B cell (primary cell): Measurements from ENCODE around the gene COX17. TPM values are rescaled to one million over a fixed set of nuclear protein-coding genes. Genes with fewer than 3 reads are reported as not detected.

Source experiments
- ATAC-seq: fragments of 200-7000 bp; cut with Tn5 transposase; one replicate; pipeline ENCODE4 v1.10.0; 2021; ENCODE audit warnings: low read depth, mild to moderate bottlenecking, moderate number of reproducible peaks, moderate library complexity
- CTCF ChIA-PET: fragments of 350-600 bp; sonication (Branson Sonifier 250); formaldehyde crosslinking; loops from one replicate; lab custom pipeline; 2021; ENCODE audit warnings: antibody characterized with exemption, inconsistent platforms; lab: Charles Lee
- POLR2A ChIA-PET: fragments of 350-600 bp; sonication (Branson Sonifier 250); formaldehyde crosslinking; loops from one replicate; lab custom pipeline; 2021; ENCODE audit warnings: antibody characterized with exemption; lab: Charles Lee
- DNase-seq: peaks from one replicate; pipeline ENCODE4 v3.0.0; 2013
- H2AFZ ChIP-seq: 2 replicates; pipeline ENCODE4 v1.6.1; 2012; ENCODE audit warnings: mild to moderate bottlenecking, low read depth, low read length; ENCODE audit not compliant: insufficient read depth, poor library complexity, severe bottlenecking
- H3K27ac ChIP-seq, 2 donors: 1 replicate in 1 of 2; 2 replicates in 1 of 2; pipeline ENCODE4 v1.5.1; 2012 to 2013; ENCODE audit warnings: low read length in 2 of 2, mild to moderate bottlenecking in 2 of 2, moderate library complexity in 1 of 2
- H3K27me3 ChIP-seq, 4 experiments: fragments of 200-600 bp in 1 of 4; sonication (generic) in 1 of 4; replicated peaks in 1 of 4; 1 replicate in 2 of 4; 2 replicates in 2 of 4; pipeline versions ENCODE4 v1.6.1 to v1.7.0; 2013 to 2016; ENCODE audit warnings: low read length in 3 of 4, mild to moderate bottlenecking in 2 of 4, mixed read lengths in 1 of 4, moderate library complexity in 1 of 4; ENCODE audit not compliant: insufficient read depth in 4 of 4, control insufficient read depth in 3 of 4; ENCODE audit errors: control extremely low read depth in 1 of 4
- H3K36me3 ChIP-seq, 2 experiments: replicated peaks in 1 of 2; 1 replicate in 1 of 2; 2 replicates in 1 of 2; pipeline versions ENCODE4 v1.6.1 to v1.7.1; 2013; ENCODE audit warnings: low read length in 1 of 2; ENCODE audit not compliant: insufficient read depth in 2 of 2, control insufficient read depth in 1 of 2; ENCODE audit errors: control extremely low read depth in 1 of 2, extremely low read depth in 1 of 2
- H3K4me1 ChIP-seq, 2 donors: fragments of 200-600 bp in 1 of 2; sonication (generic) in 1 of 2; 1 replicate in 1 of 2; 2 replicates in 1 of 2; pipeline versions ENCODE4 v1.5.1 to v1.6.1; 2013 to 2017; ENCODE audit warnings: low read length in 2 of 2; ENCODE audit not compliant: control insufficient read depth in 2 of 2, insufficient read depth in 2 of 2
- H3K4me2 ChIP-seq: replicated peaks from 2 replicates; pipeline ENCODE3; 2012; ENCODE audit warnings: mild to moderate bottlenecking, low read depth, low read length; ENCODE audit not compliant: poor library complexity, severe bottlenecking
- H3K4me3 ChIP-seq, 5 experiments: fragments of 200-600 bp in 1 of 5; sonication (generic) in 1 of 5; 1 replicate in 3 of 5; 2 replicates in 2 of 5; pipeline versions ENCODE4 v1.5.1 to v1.7.0; 2011 to 2016; ENCODE audit warnings: low read length in 4 of 5, mild to moderate bottlenecking in 4 of 5, low read depth in 2 of 5, control low read depth in 1 of 5, moderate library complexity in 1 of 5; ENCODE audit not compliant: insufficient read depth in 1 of 5; ENCODE audit errors: control extremely low read depth in 1 of 5, extremely low read depth in 1 of 5
- H3K79me2 ChIP-seq: fragments of 200-600 bp; sonication (generic); one replicate; pipeline ENCODE4 v1.6.0; 2016; ENCODE audit warnings: low read length; ENCODE audit not compliant: control insufficient read depth, insufficient read depth
- H3K9ac ChIP-seq: fragments of 200-600 bp; sonication (generic); 2 replicates; pipeline ENCODE4 v1.6.1; 2017; ENCODE audit warnings: mild to moderate bottlenecking, low read length, moderate library complexity
- H3K9me3 ChIP-seq, 3 donors: one replicate each; pipeline versions ENCODE4 v1.6.1 to v1.7.1; 2013; ENCODE audit warnings: low read length in 2 of 3; ENCODE audit not compliant: control insufficient read depth in 2 of 3, insufficient read depth in 1 of 3; ENCODE audit errors: control extremely low read depth in 1 of 3
- H4K20me1 ChIP-seq: 2 replicates; pipeline ENCODE4 v1.6.0; 2012; ENCODE audit warnings: mild to moderate bottlenecking, low read length; ENCODE audit not compliant: insufficient read depth, control insufficient read depth, poor library complexity, severe bottlenecking
- H3K27ac Mint-ChIP-seq: one replicate; pipeline ENCODE4 v1.8.0; 2021; ENCODE audit warnings: mixed read lengths
- H3K27me3 Mint-ChIP-seq: one replicate; pipeline ENCODE4 v1.8.0; 2021; ENCODE audit warnings: mixed read lengths
- H3K4me1 Mint-ChIP-seq: one replicate; pipeline ENCODE4 v1.8.0; 2021; ENCODE audit warnings: mixed read lengths
- H3K4me3 Mint-ChIP-seq: one replicate; pipeline ENCODE4 v1.8.0; 2021; ENCODE audit warnings: mixed read lengths
- H3K9me3 Mint-ChIP-seq: one replicate; pipeline ENCODE4 v1.8.0; 2022; ENCODE audit warnings: mixed read lengths; ENCODE audit not compliant: insufficient read depth
- EZH2 ChIP-seq: IDR thresholded peaks from 2 replicates; pipeline ENCODE4 v1.6.1; 2012; ENCODE audit warnings: borderline replicate concordance, low read depth, mild to moderate bottlenecking, moderate library complexity, low read length; ENCODE audit not compliant: insufficient read depth, poor library complexity, severe bottlenecking
- WGBS: methylation state at CpG from one replicate; pipeline ENCODE4 v1.1.5; 2013; ENCODE audit warnings: missing lambda C conversion rate; ENCODE audit not compliant: insufficient coverage; 5-methylcytosine and 5-hydroxymethylcytosine counted together
- intact Hi-C: fragments of 100-400 bp; cut with micrococcal nuclease; formaldehyde crosslinking; loops from one replicate; pipeline ENCODE4 v1.10.0; 2022
- polyA plus RNA-seq: library from polyadenylated mRNA; depleted of rRNA; stranded (reverse); fragments of >200 nt; gene quantifications from 2 replicates; pipeline ENCODE4 v1.2.3, GENCODE V29; 2012
- total RNA-seq, 2 donors: library from RNA; stranded (reverse); fragments of 120-200 nt in 1 of 2; gene quantifications; 1 replicate in 1 of 2; 2 replicates in 1 of 2; pipeline versions ENCODE4 v1.2.3 to v1.2.4, GENCODE V29; 2013 to 2022
- TF ChIP-seq, protein P1 (sequence below): fragments of 200-600 bp; IDR thresholded peaks from one replicate; pipeline ENCODE4 v1.8.0; 2022; ENCODE audit warnings: antibody characterized with exemption, mild to moderate bottlenecking

COX17 gene
- total and polyA plus RNA-seq, 2 donors (not counting 1 experiment from before 2014, with no cell fraction given): 20.0 to 47.8 TPM

DNA sequence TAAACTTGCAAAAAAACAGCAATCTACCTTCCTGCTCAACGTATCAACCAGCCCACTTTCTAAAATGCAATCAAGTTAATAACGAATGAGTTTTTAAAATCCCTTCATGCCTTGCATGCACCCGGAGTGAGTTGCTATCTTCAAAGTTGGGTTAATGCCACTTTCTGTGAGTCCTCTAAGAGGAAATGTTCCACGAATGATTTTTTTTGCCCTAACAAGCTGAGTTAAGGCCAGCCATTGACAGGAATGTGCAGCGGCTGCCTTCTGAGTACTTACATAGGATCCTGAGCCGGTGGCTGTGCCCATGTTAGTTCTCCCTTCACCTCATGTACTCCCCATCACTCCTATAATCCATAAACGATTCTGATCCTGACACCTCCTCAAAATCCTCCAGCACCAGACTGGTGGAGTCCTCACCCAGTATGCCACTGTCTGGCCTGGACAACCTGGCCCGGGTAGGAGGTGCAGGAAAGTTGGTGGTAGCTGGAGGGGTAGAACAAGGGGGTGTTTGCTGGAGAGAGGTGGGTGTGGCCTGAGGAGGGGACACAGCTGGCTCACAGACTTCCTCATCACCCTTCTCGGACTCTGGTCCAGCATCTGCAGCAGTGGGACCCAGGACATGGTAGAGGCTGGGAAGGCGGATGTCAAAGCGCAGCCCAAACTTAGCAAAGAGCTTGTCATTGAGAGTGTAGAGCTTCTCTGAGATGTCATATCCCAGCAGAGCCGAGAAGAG is 29.2 kb downstream of the COX17 start:
- POLR2A ChIA-PET: no interaction called here
- no peaks in the 10 kb centered on the region for H3K27me3 ChIP-seq
- Mint-ChIP-seq H3K27ac (no peak overlapping the region), H3K4me3 (no peak overlapping the region), H3K27me3 (no peaks in the 10 kb centered on the region), H3K4me1 (peaks cover 2% of the 10 kb centered on the region), H3K9me3 (no peaks in the 10 kb centered on the region)
- no peaks in the 10 kb centered on the region for H3K9me3 ChIP-seq
- 100% methylated on average over 11 of the region's 12 CpGs for WGBS
- intact Hi-C loops: no loop called here
- H3K9ac ChIP-seq: no peak overlapping the region
- no peak for DNase-seq
- no peak for ATAC-seq
- H3K4me2 ChIP-seq: no peak overlapping the region
- H3K79me2 ChIP-seq: no peaks in the 10 kb centered on the region
- H3K27ac ChIP-seq: no peak overlapping the region
- H3K4me1 ChIP-seq: no peaks in the 10 kb centered on the region
- TF ChIP-seq EZH2: no peak
- TF ChIP-seq, protein P1, sequence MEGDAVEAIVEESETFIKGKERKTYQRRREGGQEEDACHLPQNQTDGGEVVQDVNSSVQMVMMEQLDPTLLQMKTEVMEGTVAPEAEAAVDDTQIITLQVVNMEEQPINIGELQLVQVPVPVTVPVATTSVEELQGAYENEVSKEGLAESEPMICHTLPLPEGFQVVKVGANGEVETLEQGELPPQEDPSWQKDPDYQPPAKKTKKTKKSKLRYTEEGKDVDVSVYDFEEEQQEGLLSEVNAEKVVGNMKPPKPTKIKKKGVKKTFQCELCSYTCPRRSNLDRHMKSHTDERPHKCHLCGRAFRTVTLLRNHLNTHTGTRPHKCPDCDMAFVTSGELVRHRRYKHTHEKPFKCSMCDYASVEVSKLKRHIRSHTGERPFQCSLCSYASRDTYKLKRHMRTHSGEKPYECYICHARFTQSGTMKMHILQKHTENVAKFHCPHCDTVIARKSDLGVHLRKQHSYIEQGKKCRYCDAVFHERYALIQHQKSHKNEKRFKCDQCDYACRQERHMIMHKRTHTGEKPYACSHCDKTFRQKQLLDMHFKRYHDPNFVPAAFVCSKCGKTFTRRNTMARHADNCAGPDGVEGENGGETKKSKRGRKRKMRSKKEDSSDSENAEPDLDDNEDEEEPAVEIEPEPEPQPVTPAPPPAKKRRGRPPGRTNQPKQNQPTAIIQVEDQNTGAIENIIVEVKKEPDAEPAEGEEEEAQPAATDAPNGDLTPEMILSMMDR: no peak
- CTCF ChIA-PET: interaction anchor here (1.2 kb wide), 1 partner anchor 10 kb away, joined by 3 read pairs; no protein-coding TSS in a partner anchor
- H4K20me1 ChIP-seq: no peaks in the 10 kb centered on the region
- H2AFZ ChIP-seq: no peak overlapping the region
- H3K4me3 ChIP-seq: no peak overlapping the region
- H3K36me3 ChIP-seq: peaks cover 0 to 16% of the 10 kb centered on the region in 2 experiments

DNA sequence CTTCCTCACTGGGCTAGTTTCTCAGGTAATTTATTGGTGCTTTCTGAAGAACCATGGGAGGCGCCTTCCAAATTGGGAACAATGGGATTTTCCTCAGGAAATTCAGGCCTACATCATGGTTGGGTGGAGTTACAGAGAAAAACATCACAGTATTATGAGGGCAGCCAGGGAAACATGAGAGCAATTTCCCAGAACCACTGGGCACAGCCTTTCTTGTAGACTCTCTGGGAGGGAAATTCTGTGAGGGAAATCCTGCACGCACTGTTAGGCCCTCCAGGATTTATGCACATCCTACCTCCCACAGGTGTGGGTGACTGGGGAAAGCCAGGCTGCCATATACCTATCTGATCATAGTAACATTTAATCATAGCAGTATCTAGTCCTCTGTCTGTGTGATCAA is 30.0 kb downstream of the COX17 start:
- CTCF ChIA-PET: interaction anchor here (1.2 kb wide), 1 partner anchor 10 kb away, joined by 3 read pairs; no protein-coding TSS in a partner anchor
- H3K9me3 Mint-ChIP-seq: no peaks in the 10 kb centered on the region
- intact Hi-C loops: no loop called here
- Histone ChIP-seq H2AFZ (no peak overlapping the region), H3K27ac (no peak overlapping the region), H3K79me2 (no peaks in the 10 kb centered on the region), H3K27me3 (no peaks in the 10 kb centered on the region), H3K4me2 (no peak overlapping the region), H3K9me3 (no peaks in the 10 kb centered on the region), H3K4me1 (no peaks in the 10 kb centered on the region), H3K36me3 (peaks cover 0 to 16% of the 10 kb centered on the region in 2 experiments), H3K4me3 (no peak overlapping the region), H3K9ac (no peak overlapping the region), H4K20me1 (no peaks in the 10 kb centered on the region)
- peaks cover 2% of the 10 kb centered on the region for H3K4me1 Mint-ChIP-seq
- no peak overlapping the region for H3K4me3 Mint-ChIP-seq
- TF ChIP-seq, protein P1: no peak
- TF ChIP-seq EZH2: no peak
- POLR2A ChIA-PET: no interaction called here
- ATAC-seq (no peak), DNase-seq (no peak)
- H3K27ac Mint-ChIP-seq: no peak overlapping the region
- no CpG with 5 or more reads among the region's 2 CpGs for WGBS
- no peaks in the 10 kb centered on the region for H3K27me3 Mint-ChIP-seq
